H7 (cell line): ENCODE data around the gene ENG. TPM values are rescaled to one million over a fixed set of nuclear protein-coding genes. Genes with fewer than 3 reads are reported as not detected.
A peak's percentile ranks its signal among the peaks of the same experiment; 100 is the strongest.
"Not testable (repeated sequence)": the region's sequence is repeated elsewhere in the genome, so short reads cannot be mapped to it uniquely, and the experiment has no call there.

Source experiments
- DNase-seq: peaks from one replicate; pipeline ENCODE4 v3.0.0; 2012
- H3K27me3 ChIP-seq: 2 replicates; pipeline ENCODE4 v1.6.0; 2011; ENCODE audit warnings: mild to moderate bottlenecking, low read length; ENCODE audit not compliant: control insufficient read depth, insufficient read depth
- H3K36me3 ChIP-seq: replicated peaks from 2 replicates; pipeline ENCODE4 v1.5.1; 2011; ENCODE audit warnings: low read length; ENCODE audit not compliant: control insufficient read depth, insufficient read depth
- H3K4me3 ChIP-seq: 2 replicates; pipeline ENCODE4 v1.5.1; 2011; ENCODE audit warnings: low read depth, mild to moderate bottlenecking, control low read depth, low read length, moderate library complexity; ENCODE audit not compliant: insufficient read depth
- total RNA-seq: library from RNA; depleted of rRNA; stranded (reverse); fragments of >200 nt; shearing (Covaris generic); gene quantifications from 2 replicates; pipeline ENCODE4 v1.2.3, GENCODE V29; 2014

The ENG gene
- total RNA-seq, 1 experiment from 2014 or later: 1.8 TPM

GRCh38 chr9:127780909-127781308 is 73.5 kb downstream of the ENG start:
- not testable (repeated sequence) for H3K27me3 ChIP-seq, H3K36me3 ChIP-seq, DNase-seq, H3K4me3 ChIP-seq

- DNase-seq: peak; percentile 56
- no peaks in the 10 kb centered on the region for H3K36me3 ChIP-seq
- no peak overlapping the region for H3K4me3 ChIP-seq
- H3K27me3 ChIP-seq: no peaks in the 10 kb centered on the region
Measured at GRCh38 chr9:127780126-127780885, 74.2 kb downstream of the ENG start.

GRCh38 chr9:127779136-127779981 is 75.1 kb downstream of the ENG start:
- Histone ChIP-seq H3K36me3 (no peaks in the 10 kb centered on the region), H3K4me3 (no peak overlapping the region), H3K27me3 (no peaks in the 10 kb centered on the region)
- peak; percentile 71 for DNase-seq

- Histone ChIP-seq H3K4me3 (no peak within 1 kb of the TSS), H3K36me3 (no peaks in the 10 kb centered on the region), H3K27me3 (no peaks in the 10 kb centered on the region)
- DNase-seq: no peak
Measured at GRCh38 chr9:127778280-127779135, 76.0 kb downstream of the ENG start, which contains the start of gene SH2D3C. SH2D3C (minus strand) TSS chr9:127778666; CDS start chr9:127778627, 39 bp downstream.

GRCh38 chr9:127777368-127777980 is 77.0 kb downstream of the ENG start:
- no peaks in the 10 kb centered on the region for H3K27me3 ChIP-seq
- DNase-seq: no peak
- no peak overlapping the region for H3K4me3 ChIP-seq
- H3K36me3 ChIP-seq: no peaks in the 10 kb centered on the region

GRCh38 chr9:127776924-127777289 is 77.6 kb downstream of the ENG start:
- no peak for DNase-seq
- H3K27me3 ChIP-seq: no peaks in the 10 kb centered on the region
- no peak overlapping the region for H3K4me3 ChIP-seq
- H3K36me3 ChIP-seq: no peaks in the 10 kb centered on the region

GRCh38 chr9:127776195-127776923 is 78.1 kb downstream of the ENG start:
- Histone ChIP-seq H3K4me3 (no peak overlapping the region), H3K36me3 (no peaks in the 10 kb centered on the region), H3K27me3 (no peaks in the 10 kb centered on the region)
- peak; percentile 83 for DNase-seq

- no peak for DNase-seq
- Histone ChIP-seq H3K4me3 (no peak overlapping the region), H3K27me3 (peaks cover 1% of the 10 kb centered on the region; the same call in 1 of the 2 replicates)
Measured at GRCh38 chr9:127773981-127774380, 80.5 kb downstream of the ENG start.

GRCh38 chr9:127773272-127773671 is 81.2 kb downstream of the ENG start:
- no peaks in the 10 kb centered on the region for H3K36me3 ChIP-seq
- no peak overlapping the region for H3K4me3 ChIP-seq
- no peak for DNase-seq
- H3K27me3 ChIP-seq: peaks cover 1% of the 10 kb centered on the region; the same call in 1 of the 2 replicates

More at GRCh38 chr9:127773981-127774380, 80.5 kb downstream of the ENG start:
- no peaks in the 10 kb centered on the region for H3K36me3 ChIP-seq

GRCh38 chr9:127772603-127773002 is 81.9 kb downstream of the ENG start:
- H3K4me3 ChIP-seq: no peak overlapping the region
- DNase-seq: no peak

GRCh38 chr9:127771570-127772189 is 82.8 kb downstream of the ENG start:
- H3K36me3 ChIP-seq: no peaks in the 10 kb centered on the region
- peaks cover 1% of the 10 kb centered on the region; the same call in 1 of the 2 replicates for H3K27me3 ChIP-seq
- DNase-seq: no peak
- peak overlapping the region; percentile 53 for H3K4me3 ChIP-seq

More at GRCh38 chr9:127772603-127773002, 81.9 kb downstream of the ENG start:
- Histone ChIP-seq H3K36me3 (no peaks in the 10 kb centered on the region), H3K27me3 (peaks cover 1% of the 10 kb centered on the region; the same call in 1 of the 2 replicates)

- H3K36me3 ChIP-seq: no peaks in the 10 kb centered on the region
- peaks cover 1% of the 10 kb centered on the region; the same call in 1 of the 2 replicates for H3K27me3 ChIP-seq
- peak; percentile 99 for DNase-seq
- H3K4me3 ChIP-seq: peak overlapping the region; percentile 53
Measured at GRCh38 chr9:127770905-127771569, 83.4 kb downstream of the ENG start.

- Histone ChIP-seq H3K36me3 (no peaks in the 10 kb centered on the region), H3K4me3 (peak overlapping the region; percentile 53)
- no peak for DNase-seq
Measured at GRCh38 chr9:127770583-127770904, 83.9 kb downstream of the ENG start.

More at GRCh38 chr9:127770583-127770904, 83.9 kb downstream of the ENG start:
- H3K27me3 ChIP-seq: peaks cover 1% of the 10 kb centered on the region; the same call in 1 of the 2 replicates
